OCI-LY3 (cell line): ENCODE measurements around the gene PTPRN2.

ENCODE experiments used
- H2AFZ ChIP-seq: fragments of 200-600, 300-600 bp; shearing (Covaris generic); 2 replicates; pipeline ENCODE4 v1.6.0; 2014; ENCODE audit warnings: antibody characterized with exemption, low read depth, low read length
- H3K27ac ChIP-seq: fragments of 200-600, 300-600 bp; sonication (generic); 2 replicates; pipeline ENCODE4 v1.5.1; 2014; ENCODE audit warnings: mild to moderate bottlenecking, low read length, moderate library complexity, mixed read lengths
- H3K27me3 ChIP-seq: fragments of 200-600, 300-600 bp; sonication (generic); 2 replicates; pipeline ENCODE4 v1.6.1; 2014; ENCODE audit warnings: low read depth, low read length, mixed read lengths
- H3K36me3 ChIP-seq: fragments of 200-600, 300-600 bp; sonication (generic); replicated peaks from 2 replicates; pipeline ENCODE3; 2014; ENCODE audit warnings: low read depth, low read length, mixed read lengths
- H3K4me1 ChIP-seq: fragments of 300-600, 200-600 bp; sonication (generic); 2 replicates; pipeline ENCODE4 v1.6.1; 2014; ENCODE audit warnings: low read length, mixed read lengths
- H3K4me2 ChIP-seq: fragments of 200-600, 300-600 bp; sonication (generic); 2 replicates; pipeline ENCODE4 v1.6.1; 2014; ENCODE audit warnings: low read length, mixed read lengths
- H3K4me3 ChIP-seq: fragments of 300-600, 200-600 bp; sonication (generic); 2 replicates; pipeline ENCODE4 v1.5.1; 2014; ENCODE audit warnings: antibody characterized with exemption, mild to moderate bottlenecking, low read length, moderate library complexity
- H3K79me2 ChIP-seq: fragments of 300-600, 200-600 bp; shearing (Covaris generic); 2 replicates; pipeline ENCODE4 v1.6.1; 2014; ENCODE audit warnings: mild to moderate bottlenecking, low read length, mixed read lengths
- H3K9ac ChIP-seq: fragments of 300-600, 200-600 bp; shearing (Covaris generic); 2 replicates; pipeline ENCODE4 v1.6.0; 2014; ENCODE audit warnings: mild to moderate bottlenecking, low read length, moderate library complexity
- H3K9me3 ChIP-seq: fragments of 200-600, 300-600 bp; shearing (Covaris generic); 2 replicates; pipeline ENCODE4 v1.6.1; 2014; ENCODE audit warnings: low read length, mixed read lengths; ENCODE audit not compliant: insufficient read depth
- H4K20me1 ChIP-seq: fragments of 200-600, 300-600 bp; sonication (generic); 2 replicates; pipeline ENCODE4 v1.6.1; 2016; ENCODE audit warnings: low read length, mixed read lengths; ENCODE audit not compliant: insufficient read depth
- CTCF ChIP-seq: fragments of 200-600, 300-600 bp; sonication (generic); IDR thresholded peaks from 2 replicates; pipeline ENCODE4 v1.5.1; 2014; ENCODE audit warnings: antibody characterized with exemption, low read length, low read depth
- EZH2phosphoT487 ChIP-seq: fragments of 200-600 bp; shearing (Covaris generic); IDR thresholded peaks from 2 replicates; pipeline ENCODE4 v1.6.1; 2018; ENCODE audit warnings: antibody characterized with exemption, mixed run types, low read depth

Gene PTPRN2

GRCh38 chr7:157828881-157829280 is 758.7 kb downstream of the PTPRN2 start:
- H3K4me2 ChIP-seq = no peak overlapping the region
- H3K79me2 ChIP-seq = no peaks in the 10 kb centered on the region
- H3K4me3 ChIP-seq = no peak overlapping the region
- H3K27ac ChIP-seq = no peak overlapping the region
- H3K27me3 ChIP-seq = no peaks in the 10 kb centered on the region
- H2AFZ ChIP-seq = no peak overlapping the region
- no peaks in the 10 kb centered on the region for H4K20me1 ChIP-seq
- H3K9ac ChIP-seq = no peak overlapping the region
- H3K4me1 ChIP-seq = no peaks in the 10 kb centered on the region
- H3K9me3 ChIP-seq = no peaks in the 10 kb centered on the region
- TF ChIP-seq CTCF (no peak), EZH2phosphoT487 (no peak)
- H3K36me3 ChIP-seq = no peaks in the 10 kb centered on the region

GRCh38 chr7:157828190-157828589 is 759.4 kb downstream of the PTPRN2 start:
- no peak overlapping the region for H3K9ac ChIP-seq
- H4K20me1 ChIP-seq = no peaks in the 10 kb centered on the region
- H3K36me3 ChIP-seq = no peaks in the 10 kb centered on the region
- no peaks in the 10 kb centered on the region for H3K27me3 ChIP-seq
- H2AFZ ChIP-seq = no peak overlapping the region
- no peaks in the 10 kb centered on the region for H3K9me3 ChIP-seq
- no peaks in the 10 kb centered on the region for H3K79me2 ChIP-seq
- H3K4me2 ChIP-seq = no peak overlapping the region
- no peak for TF ChIP-seq EZH2phosphoT487
- TF ChIP-seq CTCF = no peak
- no peak overlapping the region for H3K27ac ChIP-seq
- no peak overlapping the region for H3K4me3 ChIP-seq
- H3K4me1 ChIP-seq = no peaks in the 10 kb centered on the region

- H3K36me3 ChIP-seq = no peaks in the 10 kb centered on the region
- no peaks in the 10 kb centered on the region for H3K27me3 ChIP-seq
Measured at GRCh38 chr7:157827863-157828160, 759.8 kb downstream of the PTPRN2 start.

GRCh38 chr7:157827045-157827862 is 760.4 kb downstream of the PTPRN2 start:
- no peak overlapping the region for H3K27ac ChIP-seq
- H3K27me3 ChIP-seq = no peaks in the 10 kb centered on the region
- H3K4me2 ChIP-seq = no peak overlapping the region
- no peak overlapping the region for H2AFZ ChIP-seq
- TF ChIP-seq CTCF = no peak
- no peak for TF ChIP-seq EZH2phosphoT487
- H4K20me1 ChIP-seq = no peaks in the 10 kb centered on the region
- no peaks in the 10 kb centered on the region for H3K4me1 ChIP-seq
- H3K9me3 ChIP-seq = no peaks in the 10 kb centered on the region
- H3K9ac ChIP-seq = no peak overlapping the region
- H3K79me2 ChIP-seq = no peaks in the 10 kb centered on the region
- H3K36me3 ChIP-seq = no peaks in the 10 kb centered on the region
- no peak overlapping the region for H3K4me3 ChIP-seq

More at GRCh38 chr7:157827863-157828160, 759.8 kb downstream of the PTPRN2 start:
- H2AFZ ChIP-seq = no peak overlapping the region
- no peaks in the 10 kb centered on the region for H3K4me1 ChIP-seq
- H3K9ac ChIP-seq = no peak overlapping the region
- no peaks in the 10 kb centered on the region for H4K20me1 ChIP-seq
- H3K9me3 ChIP-seq = no peaks in the 10 kb centered on the region
- no peak overlapping the region for H3K4me3 ChIP-seq
- no peak overlapping the region for H3K4me2 ChIP-seq
- TF ChIP-seq CTCF (no peak), EZH2phosphoT487 (no peak)
- H3K27ac ChIP-seq = no peak overlapping the region
- H3K79me2 ChIP-seq = no peaks in the 10 kb centered on the region
